HepG2 (cell line): ENCODE measurements around the gene ADSS1. TPM values are rescaled to one million over a fixed set of nuclear protein-coding genes. Genes with fewer than 3 reads are reported as not detected.
A peak's percentile ranks its signal among the peaks of the same experiment; 100 is the strongest.

Experiments used
- ELF3 ChIP-seq: IDR thresholded peaks from 2 replicates; pipeline ENCODE4 v1.6.1; 2016; ENCODE audit warnings: missing genetic modification reagents, missing compliant biosample characterization
- KDM4B ChIP-seq: sonication (generic); formaldehyde crosslinking; IDR thresholded peaks from 2 replicates; pipeline ENCODE4 v1.4.0; 2020; ENCODE audit warnings: missing genetic modification reagents
- MAF1 ChIP-seq: sonication (generic); formaldehyde crosslinking; IDR thresholded peaks from 2 replicates; pipeline ENCODE4 v1.5.0; 2020; ENCODE audit warnings: missing genetic modification reagents, borderline replicate concordance
- SYNCRIP ChIP-seq: fragments of 200-400 bp; formaldehyde crosslinking; IDR thresholded peaks from 2 replicates; pipeline ENCODE4 v1.6.1; 2018; ENCODE audit warnings: mild to moderate bottlenecking, low read depth, low read length; ENCODE audit not compliant: insufficient read depth
- ZC3H13 ChIP-seq: sonication (generic); formaldehyde crosslinking; IDR thresholded peaks from 2 replicates; pipeline ENCODE4 v1.8.1; 2023; ENCODE audit warnings: mild to moderate bottlenecking, missing genetic modification reagents, moderate library complexity
- ZHX2 ChIP-seq, 2 experiments: sonication (generic) in 1 of 2; formaldehyde crosslinking in 1 of 2; IDR thresholded peaks; 2 replicates each; pipeline versions ENCODE4 v1.6.1 to v1.9.0; 2014 to 2022; ENCODE audit warnings: antibody characterized with exemption in 1 of 2, borderline replicate concordance in 1 of 2, inconsistent platforms in 1 of 2, low read depth in 1 of 2, missing genetic modification reagents in 1 of 2
- ZNF547 ChIP-seq: sonication (generic); formaldehyde crosslinking; IDR thresholded peaks from 2 replicates; pipeline ENCODE4 v1.5.1; 2020; ENCODE audit warnings: mild to moderate bottlenecking, missing genetic modification reagents
- ZNF652 ChIP-seq: IDR thresholded peaks from 2 replicates; pipeline ENCODE4 v1.6.1; 2016; ENCODE audit warnings: low read depth, borderline replicate concordance
- ZNF761 ChIP-seq: sonication (generic); formaldehyde crosslinking; conservative IDR thresholded peaks from 2 replicates; pipeline ENCODE4 v1.4.0; 2020; ENCODE audit warnings: mild to moderate bottlenecking, missing genetic modification reagents
- ZNF788 ChIP-seq: sonication (generic); formaldehyde crosslinking; IDR thresholded peaks from 2 replicates; pipeline ENCODE4 v1.5.0; 2020; ENCODE audit warnings: mild to moderate bottlenecking, missing genetic modification reagents, borderline replicate concordance
- ZNF792 ChIP-seq: IDR thresholded peaks from 2 replicates; pipeline ENCODE4 v1.6.1; 2016
- polyA plus RNA-seq, 8 experiments: library from polyadenylated mRNA; depleted of rRNA in 3 of 8; stranded (reverse) in 7 of 8; unstranded in 1 of 8; fragments of >200 nt; fragmentation: Illumina TruSeq in 4 of 8; extraction: Trizol in 4 of 8; gene quantifications; 2 replicates each; pipeline versions ENCODE4 v1.2.1 to v1.2.3, GENCODE V29; 2011 to 2016; ENCODE audit warnings: low read depth in 4 of 8, missing spikeins in 1 of 8, mixed read lengths in 1 of 8; ENCODE audit not compliant: insufficient read depth in 1 of 8
- total RNA-seq, 5 experiments: library from RNA; depleted of rRNA; stranded (reverse); fragments of >200 nt; fragmentation: Illumina TruSeq; extraction: Trizol; gene quantifications; 2 replicates each; pipeline ENCODE4 v1.2.3, GENCODE V29; 2016; ENCODE audit warnings: low read depth in 1 of 5
- TF ChIP-seq, protein P1 (sequence below): sonication (generic); formaldehyde crosslinking; IDR thresholded peaks from 2 replicates; pipeline ENCODE4 v1.8.0; 2022; ENCODE audit warnings: mild to moderate bottlenecking, missing genetic modification reagents, moderate library complexity
- TF ChIP-seq, protein P2 (sequence below): sonication (generic); formaldehyde crosslinking; IDR thresholded peaks from 2 replicates; pipeline ENCODE4 v1.5.0; 2020; ENCODE audit warnings: missing genetic modification reagents, mild to moderate bottlenecking, borderline replicate concordance
- TF ChIP-seq, protein P3 (sequence below): sonication (generic); formaldehyde crosslinking; IDR thresholded peaks from 2 replicates; pipeline ENCODE4 v1.4.0; 2020; ENCODE audit warnings: mild to moderate bottlenecking, missing genetic modification reagents

ADSS1 gene
- total and polyA plus RNA-seq, 2 of the 13 experiments (the other 11 are each of a cell fraction or from before 2014, with no cell fraction given) = 1.0 to 36.7 TPM

GRCh38 chr14:104766863-104767633 is 43.0 kb downstream of the ADSS1 start (continued):
- TF ChIP-seq, protein P1, sequence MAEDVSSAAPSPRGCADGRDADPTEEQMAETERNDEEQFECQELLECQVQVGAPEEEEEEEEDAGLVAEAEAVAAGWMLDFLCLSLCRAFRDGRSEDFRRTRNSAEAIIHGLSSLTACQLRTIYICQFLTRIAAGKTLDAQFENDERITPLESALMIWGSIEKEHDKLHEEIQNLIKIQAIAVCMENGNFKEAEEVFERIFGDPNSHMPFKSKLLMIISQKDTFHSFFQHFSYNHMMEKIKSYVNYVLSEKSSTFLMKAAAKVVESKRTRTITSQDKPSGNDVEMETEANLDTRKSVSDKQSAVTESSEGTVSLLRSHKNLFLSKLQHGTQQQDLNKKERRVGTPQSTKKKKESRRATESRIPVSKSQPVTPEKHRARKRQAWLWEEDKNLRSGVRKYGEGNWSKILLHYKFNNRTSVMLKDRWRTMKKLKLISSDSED (CRISPR knock-in tag) = no peak
- TF ChIP-seq, protein P2, sequence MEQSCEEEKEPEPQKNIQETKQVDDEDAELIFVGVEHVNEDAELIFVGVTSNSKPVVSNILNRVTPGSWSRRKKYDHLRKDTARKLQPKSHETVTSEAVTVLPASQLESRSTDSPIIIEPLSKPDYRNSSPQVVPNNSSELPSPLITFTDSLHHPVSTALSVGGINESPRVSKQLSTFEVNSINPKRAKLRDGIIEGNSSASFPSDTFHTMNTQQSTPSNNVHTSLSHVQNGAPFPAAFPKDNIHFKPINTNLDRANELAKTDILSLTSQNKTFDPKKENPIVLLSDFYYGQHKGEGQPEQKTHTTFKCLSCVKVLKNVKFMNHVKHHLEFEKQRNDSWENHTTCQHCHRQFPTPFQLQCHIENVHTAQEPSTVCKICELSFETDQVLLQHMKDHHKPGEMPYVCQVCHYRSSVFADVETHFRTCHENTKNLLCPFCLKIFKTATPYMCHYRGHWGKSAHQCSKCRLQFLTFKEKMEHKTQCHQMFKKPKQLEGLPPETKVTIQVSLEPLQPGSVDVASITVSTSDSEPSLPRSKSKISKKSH (CRISPR knock-in tag) = no peak
- TF ChIP-seq ZNF792 = peak; percentile 69
- TF ChIP-seq ZC3H13 (CRISPR knock-in tag) = no peak; the same call in 1 of the 2 replicates
- no peak for TF ChIP-seq ZHX2 (IDR thresholded peaks at IDR 0.05; ENCODE audit: low read depth)
- no peak for TF ChIP-seq ZHX2 (CRISPR knock-in tag; IDR thresholded peaks at IDR 0.05; ENCODE audit: borderline replicate concordance)
- TF ChIP-seq ZNF788 (CRISPR knock-in tag) = peak; percentile 58; the same call in 1 of the 2 replicates
- TF ChIP-seq KDM4B (CRISPR knock-in tag) = 0 out of 2 replicates have a peak, but pooled peaks have one; percentile 14
- TF ChIP-seq, protein P3, sequence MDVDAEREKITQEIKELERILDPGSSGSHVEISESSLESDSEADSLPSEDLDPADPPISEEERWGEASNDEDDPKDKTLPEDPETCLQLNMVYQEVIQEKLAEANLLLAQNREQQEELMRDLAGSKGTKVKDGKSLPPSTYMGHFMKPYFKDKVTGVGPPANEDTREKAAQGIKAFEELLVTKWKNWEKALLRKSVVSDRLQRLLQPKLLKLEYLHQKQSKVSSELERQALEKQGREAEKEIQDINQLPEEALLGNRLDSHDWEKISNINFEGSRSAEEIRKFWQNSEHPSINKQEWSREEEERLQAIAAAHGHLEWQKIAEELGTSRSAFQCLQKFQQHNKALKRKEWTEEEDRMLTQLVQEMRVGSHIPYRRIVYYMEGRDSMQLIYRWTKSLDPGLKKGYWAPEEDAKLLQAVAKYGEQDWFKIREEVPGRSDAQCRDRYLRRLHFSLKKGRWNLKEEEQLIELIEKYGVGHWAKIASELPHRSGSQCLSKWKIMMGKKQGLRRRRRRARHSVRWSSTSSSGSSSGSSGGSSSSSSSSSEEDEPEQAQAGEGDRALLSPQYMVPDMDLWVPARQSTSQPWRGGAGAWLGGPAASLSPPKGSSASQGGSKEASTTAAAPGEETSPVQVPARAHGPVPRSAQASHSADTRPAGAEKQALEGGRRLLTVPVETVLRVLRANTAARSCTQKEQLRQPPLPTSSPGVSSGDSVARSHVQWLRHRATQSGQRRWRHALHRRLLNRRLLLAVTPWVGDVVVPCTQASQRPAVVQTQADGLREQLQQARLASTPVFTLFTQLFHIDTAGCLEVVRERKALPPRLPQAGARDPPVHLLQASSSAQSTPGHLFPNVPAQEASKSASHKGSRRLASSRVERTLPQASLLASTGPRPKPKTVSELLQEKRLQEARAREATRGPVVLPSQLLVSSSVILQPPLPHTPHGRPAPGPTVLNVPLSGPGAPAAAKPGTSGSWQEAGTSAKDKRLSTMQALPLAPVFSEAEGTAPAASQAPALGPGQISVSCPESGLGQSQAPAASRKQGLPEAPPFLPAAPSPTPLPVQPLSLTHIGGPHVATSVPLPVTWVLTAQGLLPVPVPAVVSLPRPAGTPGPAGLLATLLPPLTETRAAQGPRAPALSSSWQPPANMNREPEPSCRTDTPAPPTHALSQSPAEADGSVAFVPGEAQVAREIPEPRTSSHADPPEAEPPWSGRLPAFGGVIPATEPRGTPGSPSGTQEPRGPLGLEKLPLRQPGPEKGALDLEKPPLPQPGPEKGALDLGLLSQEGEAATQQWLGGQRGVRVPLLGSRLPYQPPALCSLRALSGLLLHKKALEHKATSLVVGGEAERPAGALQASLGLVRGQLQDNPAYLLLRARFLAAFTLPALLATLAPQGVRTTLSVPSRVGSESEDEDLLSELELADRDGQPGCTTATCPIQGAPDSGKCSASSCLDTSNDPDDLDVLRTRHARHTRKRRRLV (CRISPR knock-in tag) = no peak; the same call in 1 of the 2 replicates
- TF ChIP-seq ZNF547 (CRISPR knock-in tag) = no peak
- TF ChIP-seq SYNCRIP = no peak
- no peak for TF ChIP-seq ZNF761 (CRISPR knock-in tag)
- no peak for TF ChIP-seq MAF1 (CRISPR knock-in tag)
- peak; percentile 34; the same call in 1 of the 2 replicates for TF ChIP-seq ELF3 (CRISPR knock-in tag)
- TF ChIP-seq ZNF652 (CRISPR knock-in tag) = no peak
